Fibroblast of skin of abdomen (primary cell): ENCODE data around the gene PLA2G6.

ENCODE experiments used
- DNase-seq: peaks from one replicate; pipeline ENCODE4 v3.0.0-alpha.2; 2013

Gene PLA2G6

GRCh38 chr22:38214302-38215056, 32.8 kb upstream of the PLA2G6 start:
- peak; percentile 72 for DNase-seq

- no peak for DNase-seq
Measured at GRCh38 chr22:38213990-38214301, 32.3 kb upstream of the PLA2G6 start.

GRCh38 chr22:38213319-38213989, 31.8 kb upstream of the PLA2G6 start:
- no peak for DNase-seq

DNA sequence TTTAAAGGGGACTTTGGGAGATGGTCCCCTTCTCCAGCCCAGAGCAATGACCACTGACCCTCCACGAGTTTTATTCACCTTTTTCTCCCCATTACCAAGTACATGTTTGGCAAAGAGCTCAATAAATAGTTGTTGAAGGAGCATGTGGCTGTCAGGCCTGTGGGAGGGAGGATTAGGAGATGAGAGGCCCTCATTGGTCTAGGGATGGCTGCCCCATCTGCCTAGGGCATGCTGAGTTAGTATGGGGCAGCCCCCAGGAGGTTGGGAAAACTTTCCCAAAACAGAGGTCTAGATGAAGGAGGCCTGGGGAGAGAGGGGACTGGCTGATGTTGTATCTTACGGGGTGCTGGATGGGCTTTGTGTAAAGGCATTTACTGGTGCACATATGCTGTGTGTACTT, 30.8 kb upstream of the PLA2G6 start:
- no peak for DNase-seq

DNA sequence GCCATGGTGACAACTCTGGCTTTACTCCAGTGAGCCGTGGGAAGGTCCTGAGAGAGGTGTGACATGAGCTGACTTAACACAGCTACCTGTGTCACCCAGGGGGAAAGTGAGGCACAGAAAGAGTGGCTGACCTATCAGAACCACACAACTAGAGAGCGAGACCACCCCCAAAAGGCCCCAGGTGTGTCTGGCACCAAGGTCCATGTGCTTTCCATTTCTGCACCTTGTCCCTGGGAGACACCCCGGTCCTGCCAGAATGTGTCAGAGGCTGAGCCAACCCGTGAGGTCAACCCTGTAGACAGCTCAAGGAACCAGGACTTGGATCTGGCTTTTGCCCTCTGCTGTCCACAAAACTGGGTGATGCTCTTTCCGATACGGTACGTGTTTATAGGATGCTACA, 29.9 kb upstream of the PLA2G6 start:
- no peak for DNase-seq

DNA sequence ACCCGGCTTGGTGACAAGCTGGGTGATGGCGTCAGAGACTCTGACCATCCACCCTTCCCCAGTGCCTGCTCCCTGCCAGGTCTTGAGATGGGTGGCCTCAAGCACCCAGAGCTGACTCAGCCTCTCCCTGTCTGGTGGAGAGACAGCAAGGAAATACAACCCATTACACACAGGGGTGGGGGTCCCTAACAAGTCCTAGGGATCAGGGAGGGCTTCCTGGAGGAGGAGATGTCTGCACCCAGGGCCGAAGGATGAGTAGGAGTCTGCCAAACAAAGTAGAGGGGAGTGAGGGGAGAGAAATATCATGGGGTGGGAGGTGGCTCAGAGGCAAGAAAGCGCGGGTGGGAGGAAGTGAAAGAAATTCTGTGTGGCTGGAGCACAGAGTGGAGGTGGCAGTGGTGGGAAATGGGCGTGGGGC, 26.9 kb upstream of the PLA2G6 start:
- DNase-seq = no peak

DNA sequence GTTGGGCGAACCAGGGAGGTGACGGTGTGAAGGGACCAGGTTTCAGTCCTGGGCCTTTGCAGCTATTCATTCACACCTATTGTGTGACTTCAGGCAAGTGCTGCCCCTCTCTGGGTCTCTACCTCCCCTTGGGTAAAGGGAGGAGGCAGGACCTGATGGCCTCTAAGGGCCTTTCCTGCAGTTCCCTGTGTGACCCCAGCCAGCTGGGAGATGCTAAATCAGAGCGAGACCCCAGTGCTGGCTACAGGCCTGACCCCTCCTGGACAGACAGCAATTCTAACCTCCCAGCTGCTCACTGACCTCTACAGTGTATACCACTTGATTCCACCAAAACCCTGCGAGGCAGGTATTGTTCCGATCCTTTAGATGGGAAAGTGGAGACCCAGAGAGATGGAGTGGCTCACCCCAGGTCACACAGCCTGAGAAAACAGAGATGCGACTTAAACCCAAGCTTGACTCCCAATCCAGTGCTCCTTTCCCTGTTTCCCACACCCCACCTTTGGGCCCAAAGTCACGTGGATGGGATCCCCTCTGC, 26.3 kb upstream of the PLA2G6 start:
- DNase-seq = no peak

- peak; percentile 81 for DNase-seq
Measured at GRCh38 chr22:38205261-38206128, 23.9 kb upstream of the PLA2G6 start.

DNA sequence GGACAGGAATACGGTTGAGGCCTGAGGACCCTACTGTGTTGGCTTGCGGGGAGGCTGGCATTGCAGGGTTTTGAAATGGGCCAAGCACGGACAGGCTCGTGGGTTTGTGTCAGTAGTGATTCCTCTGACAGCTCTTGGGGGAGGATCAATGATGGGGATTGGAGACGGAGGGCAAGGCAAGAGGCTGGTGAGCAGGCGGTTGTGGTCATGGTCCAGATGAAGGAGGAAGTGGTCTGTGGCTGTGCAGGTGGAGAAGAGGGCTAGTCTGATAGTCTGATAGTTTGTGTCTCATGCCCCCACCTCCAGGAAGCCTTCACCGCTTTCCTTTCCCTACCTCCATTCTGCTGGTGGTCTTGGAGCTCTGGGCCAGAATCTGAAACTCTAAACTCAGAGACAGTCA, 23.2 kb upstream of the PLA2G6 start:
- no peak for DNase-seq

DNA sequence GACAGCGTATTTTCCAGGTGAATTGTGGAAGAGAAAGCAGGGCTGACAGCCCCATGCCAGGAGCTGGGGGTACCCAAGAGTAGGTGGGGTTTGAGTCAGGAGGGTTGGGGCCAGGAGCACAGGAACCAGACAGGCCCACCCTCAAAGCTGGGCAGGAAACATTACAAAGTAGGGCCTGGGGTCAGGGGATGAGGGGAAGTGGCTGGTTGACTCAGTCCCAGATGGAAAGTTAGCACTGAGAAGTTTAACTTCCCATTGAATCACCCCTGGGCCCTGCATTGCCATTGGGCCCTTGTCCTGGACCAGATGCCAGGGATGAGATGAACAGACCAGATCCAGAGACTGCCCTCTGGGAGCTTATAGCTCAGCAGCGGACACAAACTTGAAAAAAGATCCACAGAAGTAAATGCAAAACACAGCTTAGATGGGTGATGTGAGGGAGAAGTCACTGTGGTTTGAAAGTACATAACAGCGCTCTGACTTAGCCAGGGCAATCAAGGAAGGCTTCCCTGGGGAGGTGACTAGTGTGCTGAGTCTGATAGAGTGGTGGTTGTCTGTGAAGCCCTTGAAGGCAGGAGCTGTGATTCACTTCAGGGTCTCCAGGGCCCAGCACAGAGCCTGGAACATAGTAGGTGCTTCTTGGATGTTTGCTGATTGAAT, 22.4 kb upstream of the PLA2G6 start:
- peak; percentile 38 for DNase-seq

DNA sequence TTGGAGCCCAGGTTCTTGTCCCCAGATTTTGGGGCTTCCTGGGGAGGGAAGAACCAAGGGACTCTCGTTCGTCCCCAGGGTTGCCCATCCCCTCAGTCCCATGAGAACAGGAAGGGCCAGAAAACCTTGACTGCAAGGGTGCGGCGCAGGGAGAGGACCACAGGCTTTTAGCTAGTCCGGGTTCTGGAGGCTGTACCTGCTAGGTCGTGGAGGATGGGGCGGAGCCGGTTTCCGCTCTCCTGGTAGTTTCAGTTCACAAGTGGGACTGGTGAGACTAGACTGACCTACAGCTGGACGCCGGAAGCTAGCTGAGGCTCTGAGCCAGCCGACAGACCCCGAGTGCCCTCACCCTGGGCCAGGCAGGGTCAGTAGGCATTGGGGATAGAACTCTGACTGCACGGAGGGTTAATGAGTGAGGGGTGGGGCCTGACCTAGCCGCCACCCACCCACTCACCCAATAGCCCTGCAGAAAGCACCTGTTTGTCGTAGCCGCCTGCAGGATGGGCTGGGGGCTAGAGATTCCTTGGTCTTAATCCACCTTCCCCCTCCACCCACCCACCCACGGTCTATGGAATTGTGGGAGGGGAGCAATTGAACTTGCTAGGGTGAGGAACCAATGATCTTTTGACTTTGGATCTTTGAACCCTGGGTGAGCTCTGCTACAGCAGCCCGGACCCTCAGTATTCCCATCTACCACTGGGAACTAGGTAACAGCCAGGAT, 21.6 kb upstream of the PLA2G6 start:
- DNase-seq = no peak

GRCh38 chr22:38202437-38203089, 20.9 kb upstream of the PLA2G6 start:
- DNase-seq = peak; percentile 78

DNA sequence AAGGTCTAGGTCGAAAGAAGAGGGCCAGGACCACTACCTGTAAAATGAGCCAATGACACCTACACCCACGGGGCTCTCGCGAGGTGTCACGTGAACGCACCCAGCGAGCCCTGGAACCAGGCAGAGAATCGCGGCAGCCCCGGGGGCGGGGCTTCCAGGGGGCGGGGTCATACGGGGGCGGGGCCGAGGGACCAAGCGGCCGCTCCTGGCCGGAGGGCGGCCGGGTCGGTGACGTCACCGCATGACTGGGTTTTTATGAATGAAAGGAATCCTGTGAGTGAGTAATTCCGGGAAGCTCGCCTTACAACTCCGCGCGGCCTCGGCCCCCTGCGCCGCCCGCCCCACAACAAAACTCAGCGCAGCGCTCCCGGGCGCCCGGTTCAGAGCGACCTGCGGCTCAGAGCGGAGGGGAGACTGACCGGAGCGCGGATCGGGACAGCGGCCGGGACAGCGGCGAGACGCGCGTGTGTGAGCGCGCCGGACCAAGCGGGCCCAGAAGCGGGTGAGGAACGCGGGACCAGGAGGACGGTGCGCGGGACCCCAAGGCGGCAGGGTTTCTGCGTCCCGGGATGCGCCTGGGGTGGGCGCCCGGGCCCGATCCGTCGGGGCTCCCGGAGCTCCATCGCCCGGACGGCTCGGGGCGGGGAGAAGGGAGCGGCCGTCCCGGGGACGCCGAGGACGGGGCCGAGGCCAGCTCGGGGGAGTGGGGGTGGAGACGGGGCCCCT, 20.2 kb upstream of the PLA2G6 start, which contains the start of gene MAFF:
MAFF (plus strand) TSS at position 284 of the 726 bp plus-strand sequence. CDS start 11,860 bp downstream, outside the sequence.
- peak; percentile 97 for DNase-seq

DNA sequence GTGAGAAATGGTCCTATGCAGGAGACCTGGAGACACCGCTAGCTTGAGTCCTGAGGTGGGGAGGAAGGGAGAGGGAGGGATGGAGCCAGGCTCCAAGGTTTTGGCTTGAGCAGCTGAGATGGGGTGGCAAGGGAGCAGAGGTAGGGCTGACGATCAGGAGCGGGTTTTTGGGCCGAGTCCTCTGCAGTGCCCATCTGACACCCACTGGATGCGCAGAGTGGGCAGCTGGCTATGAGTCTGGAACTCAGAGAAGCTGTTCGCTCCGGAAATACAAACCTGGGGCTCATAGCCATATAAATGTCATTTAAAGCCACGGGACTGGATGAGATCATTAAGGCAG, 19.7 kb upstream of the PLA2G6 start:
- DNase-seq = no peak

DNA sequence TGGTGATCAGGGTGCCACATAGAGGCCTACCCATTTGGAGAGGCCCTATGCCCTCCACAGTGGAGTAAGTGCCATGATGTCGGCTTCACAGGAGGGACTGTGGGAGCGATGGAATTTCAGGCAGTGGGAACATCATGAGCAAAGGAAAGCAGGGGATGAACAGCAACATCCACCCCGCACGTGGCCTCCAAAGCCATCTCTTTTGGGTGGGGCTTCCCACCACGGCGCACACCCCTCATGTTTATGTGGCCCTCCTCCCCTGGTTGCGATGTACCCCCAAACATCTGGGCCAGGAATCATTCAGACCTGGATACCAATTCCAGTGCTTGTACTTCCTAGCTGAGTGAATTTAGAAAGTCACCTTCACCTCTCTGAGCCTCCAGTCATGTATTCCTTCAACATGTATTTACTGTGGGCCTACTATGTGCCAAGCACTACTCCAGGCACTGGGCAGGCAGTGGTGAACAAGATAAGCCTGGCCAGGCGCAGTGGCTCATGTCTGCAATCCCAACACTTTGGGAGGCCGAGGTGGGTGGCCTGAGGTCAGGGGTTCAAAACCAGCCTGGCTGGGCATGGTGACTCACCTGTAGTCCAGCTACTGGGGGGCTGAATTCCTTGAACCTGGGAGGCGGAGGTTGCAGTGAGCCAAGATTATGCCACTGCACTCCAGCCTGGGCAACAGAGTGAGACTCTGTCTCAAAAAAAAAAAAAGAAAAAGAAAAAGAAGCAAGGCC, 18.4 kb upstream of the PLA2G6 start:
- no peak for DNase-seq

GRCh38 chr22:38196791-38197419, 15.3 kb upstream of the PLA2G6 start:
- DNase-seq = no peak

DNA sequence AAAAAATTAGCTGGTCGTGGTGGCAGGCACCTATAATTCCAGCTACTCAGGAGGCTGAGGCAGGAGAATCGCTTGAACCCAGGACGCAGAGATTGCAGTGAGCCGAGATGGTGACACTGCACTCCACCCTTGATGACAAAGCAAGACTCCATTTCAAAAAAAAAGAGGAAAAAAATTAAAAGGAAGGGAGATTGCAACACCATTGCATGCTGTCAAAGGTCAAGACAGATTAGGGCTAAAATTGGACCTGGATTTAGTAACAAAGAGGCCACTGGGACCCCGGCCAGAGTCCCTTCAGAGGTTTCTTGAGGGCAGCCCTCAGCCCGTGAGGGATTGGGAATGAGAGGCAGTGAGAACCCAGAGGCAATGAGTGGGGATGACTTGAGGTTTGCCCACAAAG, 11.9 kb upstream of the PLA2G6 start:
- DNase-seq = no peak

GRCh38 chr22:38192475-38192863, 10.8 kb upstream of the PLA2G6 start:
- no peak for DNase-seq

DNA sequence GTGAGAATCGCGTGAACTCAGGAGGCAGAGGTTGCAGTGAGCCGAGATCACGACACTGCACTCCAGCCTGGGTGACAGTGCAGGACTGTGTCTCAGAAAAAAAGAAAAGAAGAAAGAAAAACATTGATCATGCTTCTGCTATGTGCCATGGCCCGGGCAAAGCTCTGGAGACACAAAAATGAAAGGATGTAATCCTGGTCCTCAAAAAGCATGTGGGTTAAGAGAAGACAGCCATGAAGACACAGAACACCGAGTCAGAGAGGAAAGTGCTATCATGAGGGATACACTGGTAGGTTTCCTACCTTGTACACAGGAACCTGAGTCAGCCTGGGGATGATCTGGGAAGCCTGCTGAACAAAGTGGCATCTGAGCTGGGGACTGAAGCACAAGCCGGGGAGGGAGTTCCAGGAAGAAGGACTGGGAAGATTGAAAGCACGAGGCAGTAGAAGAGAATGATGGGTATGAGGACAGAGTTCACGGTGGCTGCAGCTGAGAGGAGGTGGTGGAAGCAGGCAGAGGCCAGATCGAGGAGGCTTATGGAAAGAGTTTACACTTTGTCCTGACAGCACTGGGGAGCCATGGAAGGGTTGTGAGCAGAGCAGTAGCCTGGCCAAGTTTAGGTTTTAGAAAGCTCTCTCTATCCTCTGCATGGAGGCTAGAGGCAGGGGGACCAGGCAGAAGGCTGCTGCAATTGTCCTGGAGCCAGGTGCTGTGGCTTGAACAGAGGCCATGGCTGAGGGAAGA, 10.3 kb upstream of the PLA2G6 start:
- DNase-seq = no peak
